Iris pigment epithelial cell (primary cell): ENCODE data around the gene CAVIN1.
"Not testable (repeated sequence)": the region's sequence is repeated elsewhere in the genome, so short reads cannot be mapped to it uniquely, and the experiment has no call there.

Source experiments
- DNase-seq: peaks from one replicate; pipeline ENCODE4 v3.0.0-alpha.2; 2011; ENCODE audit warnings: low read depth

The CAVIN1 gene

GRCh38 chr17:42431758-42432161 is 8.7 kb upstream of the CAVIN1 start:
- DNase-seq: peak; percentile 51

GRCh38 chr17:42429726-42430447 is 6.8 kb upstream of the CAVIN1 start:
- no peak for DNase-seq

GRCh38 chr17:42428141-42428944 is 5.3 kb upstream of the CAVIN1 start:
- peak; percentile 95 for DNase-seq

GRCh38 chr17:42424991-42425610 is 2.0 kb upstream of the CAVIN1 start:
- no peak for DNase-seq

- DNase-seq: no peak
These were observed 710 bp upstream of the CAVIN1 start for GRCh38 chr17:42423766-42424165.

- DNase-seq: peak; percentile 57
These were observed 571 bp downstream of the CAVIN1 start for GRCh38 chr17:42422412-42422957.

GRCh38 chr17:42421507-42422338 is 1.3 kb downstream of the CAVIN1 start:
- peak; percentile 79 for DNase-seq

- DNase-seq: no peak
These were observed 1.9 kb downstream of the CAVIN1 start for GRCh38 chr17:42421136-42421506.

GRCh38 chr17:42417981-42418380 is 5.1 kb downstream of the CAVIN1 start:
- not testable (repeated sequence) for DNase-seq

- no peak for DNase-seq
These were observed 8.2 kb downstream of the CAVIN1 start for GRCh38 chr17:42414704-42415409.

GRCh38 chr17:42413464-42414040 is 9.5 kb downstream of the CAVIN1 start:
- DNase-seq: peak; percentile 56

GRCh38 chr17:42411905-42412679 is 11.0 kb downstream of the CAVIN1 start:
- no peak for DNase-seq

- DNase-seq: no peak
These were observed 11.7 kb downstream of the CAVIN1 start for GRCh38 chr17:42411361-42411760.

GRCh38 chr17:42410319-42410685 is 12.8 kb downstream of the CAVIN1 start:
- no peak for DNase-seq

- peak; percentile 93 for DNase-seq
These were observed 13.3 kb downstream of the CAVIN1 start for GRCh38 chr17:42409523-42410318.

- no peak for DNase-seq
These were observed 15.0 kb downstream of the CAVIN1 start for GRCh38 chr17:42408061-42408460.

- DNase-seq: no peak
These were observed 15.7 kb downstream of the CAVIN1 start for GRCh38 chr17:42407289-42407836.

GRCh38 chr17:42406615-42407288 is 16.3 kb downstream of the CAVIN1 start:
- DNase-seq: no peak
